ENCODE measurements around the gene CDH12.

DNA sequence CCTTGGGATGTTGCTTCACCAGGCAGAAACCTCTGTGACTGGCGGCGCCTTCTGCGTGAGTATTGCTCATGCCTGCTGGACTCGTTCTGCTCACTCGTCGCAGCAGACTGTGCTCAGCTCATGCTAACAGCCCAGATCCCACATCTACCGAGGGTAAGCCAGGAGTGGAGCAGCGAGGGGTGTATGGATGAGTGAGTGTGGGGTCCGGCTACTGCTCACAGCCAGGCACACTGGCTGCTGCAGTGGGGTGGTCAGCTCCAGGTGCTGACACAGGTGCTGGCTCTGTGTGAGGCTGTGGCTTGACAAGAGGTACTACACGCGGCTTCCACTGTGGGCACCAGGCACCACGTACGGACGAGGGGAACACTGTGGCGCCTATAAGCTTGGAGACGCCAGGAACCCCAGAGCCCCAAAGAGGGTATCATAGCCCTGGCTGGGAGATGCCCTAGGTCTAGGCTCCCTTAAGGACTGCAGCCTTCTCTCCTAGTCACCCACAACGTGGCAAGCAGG, 47.7 kb upstream of the CDH12 start:
- no peak for TF ChIP-seq POLR2AphosphoS5 (IDR thresholded peaks at IDR 0.05)
- TF ChIP-seq, protein P1, sequence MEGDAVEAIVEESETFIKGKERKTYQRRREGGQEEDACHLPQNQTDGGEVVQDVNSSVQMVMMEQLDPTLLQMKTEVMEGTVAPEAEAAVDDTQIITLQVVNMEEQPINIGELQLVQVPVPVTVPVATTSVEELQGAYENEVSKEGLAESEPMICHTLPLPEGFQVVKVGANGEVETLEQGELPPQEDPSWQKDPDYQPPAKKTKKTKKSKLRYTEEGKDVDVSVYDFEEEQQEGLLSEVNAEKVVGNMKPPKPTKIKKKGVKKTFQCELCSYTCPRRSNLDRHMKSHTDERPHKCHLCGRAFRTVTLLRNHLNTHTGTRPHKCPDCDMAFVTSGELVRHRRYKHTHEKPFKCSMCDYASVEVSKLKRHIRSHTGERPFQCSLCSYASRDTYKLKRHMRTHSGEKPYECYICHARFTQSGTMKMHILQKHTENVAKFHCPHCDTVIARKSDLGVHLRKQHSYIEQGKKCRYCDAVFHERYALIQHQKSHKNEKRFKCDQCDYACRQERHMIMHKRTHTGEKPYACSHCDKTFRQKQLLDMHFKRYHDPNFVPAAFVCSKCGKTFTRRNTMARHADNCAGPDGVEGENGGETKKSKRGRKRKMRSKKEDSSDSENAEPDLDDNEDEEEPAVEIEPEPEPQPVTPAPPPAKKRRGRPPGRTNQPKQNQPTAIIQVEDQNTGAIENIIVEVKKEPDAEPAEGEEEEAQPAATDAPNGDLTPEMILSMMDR (IDR thresholded peaks at IDR 0.05) = no peak
- no peak for TF ChIP-seq POLR2A (IDR thresholded peaks at IDR 0.05)
- no peak for TF ChIP-seq EP300 (IDR thresholded peaks at IDR 0.05)

Measured in suprapubic skin (tissue), 4 donors.